Fibroblast of gingiva (primary cell): Measurements from ENCODE around the gene CEP164.
"Not testable (repeated sequence)": the region's sequence is repeated elsewhere in the genome, so short reads cannot be mapped to it uniquely, and the experiment has no call there.

Experiments used
- DNase-seq: peaks from one replicate; pipeline ENCODE4 v3.0.0-alpha.2; 2011; ENCODE audit warnings: low read depth

The CEP164 gene

GRCh38 chr11:117396970-117397369 is 69.3 kb downstream of the CEP164 start:
- DNase-seq = no peak

- DNase-seq = not testable (repeated sequence)
Observed at GRCh38 chr11:117398618-117399017, 71.0 kb downstream of the CEP164 start.

GRCh38 chr11:117399100-117399840 is 71.6 kb downstream of the CEP164 start:
- not testable (repeated sequence) for DNase-seq

GRCh38 chr11:117405898-117406297 is 78.2 kb downstream of the CEP164 start:
- DNase-seq = not testable (repeated sequence)

GRCh38 chr11:117407016-117407415 is 79.4 kb downstream of the CEP164 start:
- DNase-seq = no peak

- no peak for DNase-seq
Observed at GRCh38 chr11:117408356-117408755, 80.7 kb downstream of the CEP164 start.

GRCh38 chr11:117409511-117409910 is 81.9 kb downstream of the CEP164 start:
- no peak for DNase-seq

GRCh38 chr11:117410238-117410637 is 82.6 kb downstream of the CEP164 start:
- DNase-seq = no peak

- no peak for DNase-seq
Observed at GRCh38 chr11:117410861-117411710, 83.4 kb downstream of the CEP164 start.

- DNase-seq = no peak
Observed at GRCh38 chr11:117411736-117412135, 84.1 kb downstream of the CEP164 start.

GRCh38 chr11:117412176-117412575 is 84.5 kb downstream of the CEP164 start:
- DNase-seq = no peak

- no peak for DNase-seq
Observed at GRCh38 chr11:117412653-117413275, 85.1 kb downstream of the CEP164 start.

GRCh38 chr11:117413616-117414015 is 86.0 kb downstream of the CEP164 start:
- DNase-seq = no peak

GRCh38 chr11:117414724-117415123 is 87.1 kb downstream of the CEP164 start:
- no peak for DNase-seq

GRCh38 chr11:117415358-117415896 is 87.8 kb downstream of the CEP164 start:
- DNase-seq = no peak

- DNase-seq = no peak
Observed at GRCh38 chr11:117417342-117417741, 89.7 kb downstream of the CEP164 start.

- no peak for DNase-seq
Observed at GRCh38 chr11:117417856-117418255, 90.2 kb downstream of the CEP164 start.

GRCh38 chr11:117418737-117419481 is 91.3 kb downstream of the CEP164 start:
- no peak for DNase-seq

GRCh38 chr11:117419482-117420142 is 92.0 kb downstream of the CEP164 start:
- DNase-seq = no peak

- DNase-seq = no peak
Observed at GRCh38 chr11:117420143-117420485, 92.5 kb downstream of the CEP164 start.

GRCh38 chr11:117420598-117420997 is 92.9 kb downstream of the CEP164 start:
- DNase-seq = no peak
